ENCODE results near the gene MYO1C.

- TF ChIP-seq CTCF (IDR thresholded peaks at IDR 0.05; ENCODE audit: low read depth, low read length) = no peak
- no peak for TF ChIP-seq MYC (IDR thresholded peaks at IDR 0.05; ENCODE audit: low read depth, low read length)
- TF ChIP-seq POLR2A (IDR thresholded peaks at IDR 0.05; ENCODE audit: extremely low read depth, insufficient read length) = no peak
Observed at GRCh38 chr17:1416414-1416813, 76.1 kb downstream of the MYO1C start.

Data from NB4 (cell line).